ENCODE measurements around the gene GULP1. TPM values are rescaled to one million over a fixed set of nuclear protein-coding genes. Genes with fewer than 3 reads are reported as not detected.

Gene GULP1
- total RNA-seq, 1 experiment from 2014 or later = 140 TPM

DNA sequence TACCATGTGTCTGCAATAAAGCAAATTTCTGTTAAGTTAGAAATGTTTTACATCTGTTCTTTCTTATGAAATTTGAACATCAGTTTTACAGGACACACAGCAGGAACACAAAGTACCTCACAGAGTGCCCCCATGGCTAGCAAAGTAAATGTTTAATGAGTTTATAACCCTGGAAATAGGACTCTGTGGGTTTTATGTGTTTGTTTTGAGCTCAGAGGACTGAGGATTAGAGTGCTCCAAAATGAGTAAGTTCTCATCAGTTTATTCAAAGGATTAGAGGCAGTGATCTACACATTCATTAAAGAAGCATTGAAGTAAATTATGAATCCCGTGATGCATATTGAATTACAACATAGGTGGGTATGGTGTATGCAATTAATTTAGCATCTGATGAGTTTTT lies 281.8 kb downstream of the GULP1 start:
- H3T11ph ChIP-seq (ENCODE audit: low read length) = no peak overlapping the region
- no peak overlapping the region for H2BK15ac ChIP-seq (ENCODE audit: low read depth, low read length)
- H2BK20ac ChIP-seq (ENCODE audit: low read depth, low read length, poor library complexity, severe bottlenecking) = no peak overlapping the region
- no peak for DNase-seq
- H3K14ac ChIP-seq (ENCODE audit: insufficient read depth, low read length) = no peak overlapping the region
- no peaks in the 10 kb centered on the region for H4K20me1 ChIP-seq (ENCODE audit: control insufficient read depth, insufficient read depth, insufficient read length)
- no peak overlapping the region for H3K9ac ChIP-seq (ENCODE audit: extremely low read depth, insufficient read length, low read length)
- H4K91ac ChIP-seq (ENCODE audit: insufficient read length, low read depth, low read length) = no peak overlapping the region
- H3K4me1 ChIP-seq (ENCODE audit: insufficient read depth, low read length) = no peaks in the 10 kb centered on the region
- no peak overlapping the region for H3K56ac ChIP-seq (ENCODE audit: insufficient read length, low read depth, low read length)
- no peak overlapping the region for H3K4ac ChIP-seq (ENCODE audit: low read depth, low read length)
- TF ChIP-seq, protein P1, sequence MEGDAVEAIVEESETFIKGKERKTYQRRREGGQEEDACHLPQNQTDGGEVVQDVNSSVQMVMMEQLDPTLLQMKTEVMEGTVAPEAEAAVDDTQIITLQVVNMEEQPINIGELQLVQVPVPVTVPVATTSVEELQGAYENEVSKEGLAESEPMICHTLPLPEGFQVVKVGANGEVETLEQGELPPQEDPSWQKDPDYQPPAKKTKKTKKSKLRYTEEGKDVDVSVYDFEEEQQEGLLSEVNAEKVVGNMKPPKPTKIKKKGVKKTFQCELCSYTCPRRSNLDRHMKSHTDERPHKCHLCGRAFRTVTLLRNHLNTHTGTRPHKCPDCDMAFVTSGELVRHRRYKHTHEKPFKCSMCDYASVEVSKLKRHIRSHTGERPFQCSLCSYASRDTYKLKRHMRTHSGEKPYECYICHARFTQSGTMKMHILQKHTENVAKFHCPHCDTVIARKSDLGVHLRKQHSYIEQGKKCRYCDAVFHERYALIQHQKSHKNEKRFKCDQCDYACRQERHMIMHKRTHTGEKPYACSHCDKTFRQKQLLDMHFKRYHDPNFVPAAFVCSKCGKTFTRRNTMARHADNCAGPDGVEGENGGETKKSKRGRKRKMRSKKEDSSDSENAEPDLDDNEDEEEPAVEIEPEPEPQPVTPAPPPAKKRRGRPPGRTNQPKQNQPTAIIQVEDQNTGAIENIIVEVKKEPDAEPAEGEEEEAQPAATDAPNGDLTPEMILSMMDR (conservative IDR thresholded peaks at IDR 0.05) = no peak
- WGBS (ENCODE audit: extremely low coverage, insufficient read length, low lambda C conversion rate) = no CpG with 5 or more reads among the region's 1 CpG
- Mint-ChIP-seq H3K4me1 (0 out of 4 replicates have a peak, but pooled peaks cover 0 to 3% of the 10 kb centered on the region in 2 experiments), H3K27ac (no peak overlapping the region), H3K27me3 (ENCODE audit: low read depth) (no peaks in the 10 kb centered on the region), H3K36me3 (ENCODE audit: insufficient read depth in 1 of 3, low read depth in 3 of 3) (peaks cover 13 to 37% (median 32%) of the 10 kb centered on the region in 3 experiments), H3K4me3 (no peak overlapping the region), H3K9me3 (no peaks in the 10 kb centered on the region)
- H3K27me3 ChIP-seq (ENCODE audit: insufficient read depth, low read length) = no peaks in the 10 kb centered on the region
- no peaks in the 10 kb centered on the region for H3K79me1 ChIP-seq (ENCODE audit: insufficient read depth, low read depth, low read length, poor library complexity, severe bottlenecking)
- H4K5ac ChIP-seq (ENCODE audit: insufficient read length, low read depth, low read length) = no peak overlapping the region
- no peak overlapping the region for H3K23ac ChIP-seq (ENCODE audit: insufficient read length, low read depth, low read length)
- H4K8ac ChIP-seq (replicated peaks; ENCODE audit: insufficient read length, low read depth, low read length) = no peak overlapping the region
- H2AK5ac ChIP-seq (ENCODE audit: insufficient read length, low read length) = no peak overlapping the region
- no peak overlapping the region for H2BK5ac ChIP-seq (ENCODE audit: insufficient read length, low read length)
- H2BK120ac ChIP-seq (ENCODE audit: low read depth, low read length, poor library complexity, severe bottlenecking) = no peak overlapping the region
- H3K9me3 ChIP-seq (ENCODE audit: control insufficient read depth, low read depth, low read length) = no peaks in the 10 kb centered on the region
- no peak overlapping the region for H2BK12ac ChIP-seq (ENCODE audit: insufficient read length, low read depth, low read length)
- no peaks in the 10 kb centered on the region for H3K23me2 ChIP-seq (ENCODE audit: insufficient read length, low read depth, low read length, poor library complexity, severe bottlenecking)
- no peak overlapping the region for H3K18ac ChIP-seq (ENCODE audit: insufficient read length, low read depth, low read length)
- H3K27ac ChIP-seq (ENCODE audit: insufficient read length, low read depth, low read length) = no peak overlapping the region
- no peaks in the 10 kb centered on the region for H3K79me2 ChIP-seq (ENCODE audit: insufficient read depth, low read length)
- H2AFZ ChIP-seq (ENCODE audit: low read length) = no peak overlapping the region
- H3K4me2 ChIP-seq (ENCODE audit: insufficient read depth, insufficient read length, low read length) = no peak overlapping the region
